GM12878 (cell line): ENCODE measurements around the gene ETHE1. TPM values are rescaled to one million over a fixed set of nuclear protein-coding genes. Genes with fewer than 3 reads are reported as not detected.

Source experiments
- CBFB ChIP-seq: IDR thresholded peaks from 2 replicates; pipeline ENCODE4 v1.6.1; 2016; ENCODE audit warnings: antibody characterized with exemption, low read depth
- CHD4 ChIP-seq: fragments of 200-600 bp; sonication (generic); IDR thresholded peaks from 2 replicates; pipeline ENCODE4 v1.6.1; 2016; ENCODE audit warnings: mild to moderate bottlenecking
- E2F4 ChIP-seq: IDR thresholded peaks from 2 replicates; pipeline ENCODE4 v1.6.1; 2012; ENCODE audit warnings: low read depth, low read length, improper control_type of control experiment
- E2F8 ChIP-seq: fragments of 450-650 bp; IDR thresholded peaks from 2 replicates; pipeline ENCODE4 v1.6.1; 2018; ENCODE audit warnings: mild to moderate bottlenecking, low read depth, moderate library complexity; ENCODE audit not compliant: partially characterized antibody
- MXI1 ChIP-seq: fragments of 150-350 bp; IDR thresholded peaks from 2 replicates; pipeline ENCODE4 v1.6.1; 2011; ENCODE audit warnings: low read depth, mild to moderate bottlenecking, inconsistent platforms, low read length, improper control_type of control experiment
- NRF1 ChIP-seq: conservative IDR thresholded peaks from 2 replicates; pipeline ENCODE4 v1.6.1; 2011; ENCODE audit warnings: mild to moderate bottlenecking, low read depth, low read length, improper control_type of control experiment
- PRDM15 ChIP-seq: fragments of 450-650 bp; formaldehyde crosslinking; IDR thresholded peaks from 2 replicates; pipeline ENCODE4 v1.4.0; 2020; ENCODE audit warnings: mild to moderate bottlenecking, moderate library complexity
- RELA ChIP-seq: fragments of 450-650 bp; IDR thresholded peaks from 2 replicates; pipeline ENCODE4 v1.8.0; 2014; ENCODE audit warnings: borderline replicate concordance; ENCODE audit not compliant: partially characterized antibody
- SIN3A ChIP-seq: IDR thresholded peaks from 2 replicates; pipeline ENCODE4 v1.6.1; 2012; ENCODE audit warnings: low read depth, low read length, improper control_type of control experiment
- SKIL ChIP-seq: fragments of 450-650 bp; IDR thresholded peaks from 2 replicates; pipeline ENCODE4 v1.6.1; 2017; ENCODE audit warnings: mild to moderate bottlenecking, low read depth, inconsistent platforms; ENCODE audit not compliant: poor library complexity, severe bottlenecking
- SMAD5 ChIP-seq: IDR thresholded peaks from 2 replicates; pipeline ENCODE4 v1.6.1; 2016; ENCODE audit warnings: antibody characterized with exemption, low read depth
- SP1 ChIP-seq: IDR thresholded peaks from one replicate; pipeline ENCODE4 v1.6.1; 2011; ENCODE audit warnings: low read depth, low read length
- STAT3 ChIP-seq: IDR thresholded peaks from 2 replicates; pipeline ENCODE4 v1.6.1; 2011; ENCODE audit warnings: low read depth, low read length, improper control_type of control experiment
- SUPT20H ChIP-seq: IDR thresholded peaks from 2 replicates; pipeline ENCODE4 v1.6.1; 2011; ENCODE audit warnings: low read depth, mild to moderate bottlenecking, low read length, moderate library complexity, borderline replicate concordance; ENCODE audit not compliant: control insufficient read depth
- ZNF592 ChIP-seq: fragments of 450-650 bp; IDR thresholded peaks from 2 replicates; pipeline ENCODE4 v1.6.1; 2017; ENCODE audit warnings: mild to moderate bottlenecking, moderate library complexity
- ZSCAN29 ChIP-seq: fragments of 450-650 bp; IDR thresholded peaks from 2 replicates; pipeline ENCODE4 v1.6.1; 2017; ENCODE audit warnings: mild to moderate bottlenecking, moderate library complexity
- polyA plus RNA-seq, 11 experiments: library from polyadenylated mRNA; depleted of rRNA in 4 of 11; unstranded in 6 of 11; stranded (reverse) in 5 of 11; fragments of >200 nt; fragmentation: Nextera tagmentation in 4 of 11; fragmentation: Illumina TruSeq in 1 of 11; extraction: Ambion mirVana in 4 of 11; extraction: Trizol in 1 of 11; gene quantifications; 1 replicate in 1 of 11; 2 replicates in 10 of 11; pipeline versions ENCODE4 v1.2.1 to v1.2.3, GENCODE V29; 2011 to 2016; ENCODE audit warnings: inconsistent platforms in 2 of 11, missing spikeins in 2 of 11, low read depth in 1 of 11
- total RNA-seq, 4 experiments: library from RNA; depleted of rRNA in 3 of 4; stranded (reverse); fragments of >200 nt in 3 of 4; fragmentation: Illumina TruSeq in 1 of 4; extraction: Trizol in 1 of 4; gene quantifications; 2 replicates each; pipeline versions ENCODE4 v1.2.1 to v1.2.3, GENCODE V29; 2013 to 2021

The ETHE1 gene
- total and polyA plus RNA-seq, 10 of the 15 experiments (the other 5 are each of a cell fraction or from before 2014, with no cell fraction given) = 22.1 to 155 (median 52.7) TPM

GRCh38 chr19:43532962-43533545 lies 6.1 kb upstream of the ETHE1 start, which contains the start of gene ZNF575 (continued):
- TF ChIP-seq PRDM15 (CRISPR knock-in tag) (no peak), SMAD5 (peak; percentile 40; the same call in 1 of the 2 replicates), CHD4 (no peak), SIN3A (peak; percentile 43; the same call in 1 of the 2 replicates), STAT3 (no peak), E2F4 (no peak), RELA (no peak), MXI1 (peak; percentile 65; the same call in 1 of the 2 replicates), ZSCAN29 (no peak), CBFB (0 out of 2 replicates have a peak, but pooled peaks have one; percentile 64), SP1 (no peak), E2F8 (peak; percentile 37), ZNF592 (no peak), SUPT20H (no peak), NRF1 (peak; percentile 65), SKIL (peak; percentile 19)
